Fibroblast of mammary gland (primary cell): Measurements from ENCODE around the gene GLCE.

ENCODE experiments used
- DNase-seq: peaks from one replicate; pipeline ENCODE4 v3.0.0-alpha.2; 2010; ENCODE audit warnings: low read depth
- H3K4me3 ChIP-seq: 2 replicates; pipeline ENCODE4 v1.5.1; 2011; ENCODE audit warnings: low read depth, mild to moderate bottlenecking, low read length, moderate library complexity; ENCODE audit not compliant: control insufficient read depth
- CTCF ChIP-seq: conservative IDR thresholded peaks from 2 replicates; pipeline ENCODE4 v1.5.1; 2011; ENCODE audit warnings: low read depth, low read length, inconsistent platforms; ENCODE audit not compliant: control insufficient read depth, insufficient read depth

GLCE gene

GRCh38 chr15:69305204-69305931, 144.9 kb downstream of the GLCE start:
- peak; percentile 96 for DNase-seq
- H3K4me3 ChIP-seq, result no peak overlapping the region
- no peak for TF ChIP-seq CTCF

- DNase-seq, result no peak
- TF ChIP-seq CTCF, result no peak
- H3K4me3 ChIP-seq, result no peak overlapping the region
Measured at GRCh38 chr15:69305933-69306568, 145.6 kb downstream of the GLCE start.

- no peak overlapping the region for H3K4me3 ChIP-seq
- no peak for TF ChIP-seq CTCF
- no peak for DNase-seq
Measured at GRCh38 chr15:69307939-69308338, 147.5 kb downstream of the GLCE start.

- TF ChIP-seq CTCF, result no peak
Measured at GRCh38 chr15:69308949-69309348, 148.5 kb downstream of the GLCE start.

GRCh38 chr15:69311319-69311721, 150.9 kb downstream of the GLCE start:
- H3K4me3 ChIP-seq, result no peak overlapping the region
- DNase-seq, result peak; percentile 54
- no peak for TF ChIP-seq CTCF

More at GRCh38 chr15:69308949-69309348, 148.5 kb downstream of the GLCE start:
- DNase-seq, result no peak
- no peak overlapping the region for H3K4me3 ChIP-seq

- no peak for DNase-seq
- no peak for TF ChIP-seq CTCF
- H3K4me3 ChIP-seq, result no peak overlapping the region
Measured at GRCh38 chr15:69313432-69314000, 153.1 kb downstream of the GLCE start.
